OCI-LY1 (cell line): ENCODE data around the gene PRLR.
"Not testable (repeated sequence)": the region's sequence is repeated elsewhere in the genome, so short reads cannot be mapped to it uniquely, and the experiment has no call there.

Experiments
- H2AFZ ChIP-seq: fragments of 200-600 bp; sonication (generic), shearing (Covaris generic); 2 replicates; pipeline ENCODE4 v1.6.0; 2014; ENCODE audit warnings: antibody characterized with exemption, mild to moderate bottlenecking, low read length
- H3F3A ChIP-seq: fragments of 200-600 bp; sonication (generic), shearing (Covaris generic); 2 replicates; pipeline ENCODE4 v1.6.0; 2014; ENCODE audit warnings: mild to moderate bottlenecking, antibody characterized with exemption, low read length, moderate library complexity; ENCODE audit not compliant: insufficient read depth
- H3K27ac ChIP-seq: fragments of 200-600 bp; sonication (generic); 2 replicates; pipeline ENCODE4 v1.5.1; 2014; ENCODE audit warnings: low read length, mixed run types, mild to moderate bottlenecking, low read depth; ENCODE audit not compliant: poor library complexity, severe bottlenecking
- H3K27me3 ChIP-seq: fragments of 200-600 bp; sonication (generic); 2 replicates; pipeline ENCODE4 v1.6.0; 2014; ENCODE audit warnings: antibody characterized with exemption, mild to moderate bottlenecking, low read length, moderate library complexity; ENCODE audit not compliant: insufficient read depth
- H3K36me3 ChIP-seq: fragments of 200-600 bp; sonication (generic); 2 replicates; pipeline ENCODE4 v1.6.1; 2014; ENCODE audit warnings: mild to moderate bottlenecking, antibody characterized with exemption, low read length, moderate library complexity, mixed read lengths; ENCODE audit not compliant: insufficient read depth
- H3K4me1 ChIP-seq: fragments of 200-600 bp; sonication (generic); 2 replicates; pipeline ENCODE4 v1.5.1; 2014; ENCODE audit warnings: mild to moderate bottlenecking, low read length, moderate library complexity; ENCODE audit not compliant: insufficient read depth, severe bottlenecking
- H3K4me2 ChIP-seq: fragments of 200-600 bp; sonication (generic), shearing (Covaris generic); 2 replicates; pipeline ENCODE4 v1.6.1; 2014; ENCODE audit warnings: low read length
- H3K4me3 ChIP-seq: fragments of 200-600 bp; sonication (generic); 2 replicates; pipeline ENCODE4 v1.5.1; 2014; ENCODE audit warnings: low read length, low read depth, mild to moderate bottlenecking, mixed read lengths; ENCODE audit not compliant: poor library complexity, severe bottlenecking
- H3K79me2 ChIP-seq: fragments of 200-600 bp; shearing (Covaris generic); 2 replicates; pipeline ENCODE4 v1.6.1; 2016; ENCODE audit warnings: mixed run types, low read length, mixed read lengths; ENCODE audit not compliant: insufficient read depth
- H3K9ac ChIP-seq: fragments of 200-600 bp; sonication (generic), shearing (Covaris generic); 2 replicates; pipeline ENCODE4 v1.6.1; 2014; ENCODE audit warnings: mild to moderate bottlenecking, low read length, mixed read lengths
- H3K9me2 ChIP-seq: fragments of 200-600 bp; sonication (generic), shearing (Covaris generic); 2 replicates; pipeline ENCODE4 v1.6.1; 2014; ENCODE audit warnings: low read depth, mild to moderate bottlenecking, low read length, mixed read lengths
- H3K9me3 ChIP-seq: fragments of 200-600 bp; shearing (Covaris generic); 2 replicates; pipeline ENCODE4 v1.6.1; 2014; ENCODE audit warnings: low read length, mixed read lengths
- H4K20me1 ChIP-seq: fragments of 200-600 bp; sonication (generic), shearing (Covaris generic); 2 replicates; pipeline ENCODE4 v1.6.0; 2016; ENCODE audit warnings: mild to moderate bottlenecking, low read length; ENCODE audit not compliant: insufficient read depth
- CTCF ChIP-seq: fragments of 200-600 bp; sonication (generic), shearing (Covaris generic); IDR thresholded peaks from 2 replicates; pipeline ENCODE4 v1.5.1; 2017; ENCODE audit warnings: mild to moderate bottlenecking, antibody characterized with exemption, low read length, moderate library complexity, mixed read lengths
- EZH2 ChIP-seq: fragments of 200-600 bp; sonication (generic), shearing (Covaris generic); IDR thresholded peaks from 2 replicates; pipeline ENCODE4 v1.8.0; 2017; ENCODE audit warnings: borderline replicate concordance, mixed run types, mild to moderate bottlenecking, antibody characterized with exemption, low read length, moderate library complexity, mixed read lengths

The PRLR gene

GRCh38 chr5:35038891-35039290 is 191.4 kb downstream of the PRLR start:
- TF ChIP-seq CTCF, result no peak
- TF ChIP-seq EZH2, result no peak
- Histone ChIP-seq H3K4me1 (no peaks in the 10 kb centered on the region), H3K9ac (no peak overlapping the region)

GRCh38 chr5:35036536-35036935 is 193.8 kb downstream of the PRLR start:
- H3K79me2 ChIP-seq, result no peaks in the 10 kb centered on the region
- H2AFZ ChIP-seq, result no peak overlapping the region
- H3K4me3 ChIP-seq, result no peak overlapping the region
- no peak for TF ChIP-seq EZH2
- no peak for TF ChIP-seq CTCF
- H3K9ac ChIP-seq, result no peak overlapping the region
- H3K4me2 ChIP-seq, result no peak overlapping the region
- no peaks in the 10 kb centered on the region for H3F3A ChIP-seq
- no peak overlapping the region for H3K27ac ChIP-seq
- H3K9me2 ChIP-seq, result no peaks in the 10 kb centered on the region
- H3K4me1 ChIP-seq, result no peaks in the 10 kb centered on the region
- no peaks in the 10 kb centered on the region for H4K20me1 ChIP-seq
- no peaks in the 10 kb centered on the region for H3K36me3 ChIP-seq
- H3K27me3 ChIP-seq, result no peaks in the 10 kb centered on the region
- H3K9me3 ChIP-seq, result no peaks in the 10 kb centered on the region

More at GRCh38 chr5:35038891-35039290, 191.4 kb downstream of the PRLR start:
- Histone ChIP-seq H2AFZ (no peak overlapping the region), H3K36me3 (no peaks in the 10 kb centered on the region), H3K4me3 (no peak overlapping the region), H3K9me2 (no peaks in the 10 kb centered on the region), H3K4me2 (no peak overlapping the region), H3K27me3 (no peaks in the 10 kb centered on the region), H3K27ac (no peak overlapping the region), H4K20me1 (no peaks in the 10 kb centered on the region), H3K79me2 (no peaks in the 10 kb centered on the region), H3F3A (no peaks in the 10 kb centered on the region), H3K9me3 (no peaks in the 10 kb centered on the region)

GRCh38 chr5:35035929-35036328 is 194.4 kb downstream of the PRLR start:
- H3K4me3 ChIP-seq, H3K4me2 ChIP-seq, H3K9me3 ChIP-seq, H3F3A ChIP-seq, H3K79me2 ChIP-seq, H3K36me3 ChIP-seq, H2AFZ ChIP-seq, H3K27me3 ChIP-seq, H3K27ac ChIP-seq, H3K9me2 ChIP-seq, H3K9ac ChIP-seq, H3K4me1 ChIP-seq, H4K20me1 ChIP-seq: not testable (repeated sequence)

GRCh38 chr5:35035271-35035670 is 195.0 kb downstream of the PRLR start:
- Histone ChIP-seq H3K36me3 (no peaks in the 10 kb centered on the region), H3K9me3 (no peaks in the 10 kb centered on the region), H3K27me3 (no peaks in the 10 kb centered on the region), H3K4me2 (no peak overlapping the region), H3K4me1 (no peaks in the 10 kb centered on the region), H2AFZ (no peak overlapping the region), H4K20me1 (no peaks in the 10 kb centered on the region), H3F3A (no peaks in the 10 kb centered on the region), H3K4me3 (no peak overlapping the region), H3K79me2 (no peaks in the 10 kb centered on the region), H3K27ac (no peak overlapping the region), H3K9me2 (no peaks in the 10 kb centered on the region), H3K9ac (no peak overlapping the region)
- no peak for TF ChIP-seq CTCF
- TF ChIP-seq EZH2, result no peak
